Psoas muscle (tissue), 8 donors: ENCODE results near the gene SLC35B1. TPM values are rescaled to one million over a fixed set of nuclear protein-coding genes. Genes with fewer than 3 reads are reported as not detected.

Experiments used
- ATAC-seq, 4 donors: fragments of 200-7000 bp; cut with Tn5 transposase; one replicate each; pipeline ENCODE4 v1.9.1; 2020; ENCODE audit warnings: moderate library complexity in 3 of 4, mild to moderate bottlenecking in 2 of 4
- DNase-seq, 2 donors: peaks; one replicate each; pipeline ENCODE4 v3.0.0-alpha.2; 2020
- H3K27ac ChIP-seq: fragments of 200-600 bp; one replicate; pipeline ENCODE4 v1.8.0; 2022
- H3K27me3 ChIP-seq, 3 donors: fragments of 200-600 bp in 1 of 3; one replicate each; pipeline versions ENCODE4 v1.6.1 to v1.8.0; 2013 to 2022; ENCODE audit warnings: low read length in 2 of 3, mild to moderate bottlenecking in 2 of 3, moderate library complexity in 1 of 3; ENCODE audit not compliant: insufficient read depth in 3 of 3
- H3K36me3 ChIP-seq, 2 donors: fragments of 200-600 bp in 1 of 2; one replicate each; pipeline versions ENCODE4 v1.6.1 to v1.8.0; 2013 to 2022; ENCODE audit warnings: low read depth in 1 of 2, mild to moderate bottlenecking in 1 of 2, moderate library complexity in 1 of 2; ENCODE audit not compliant: insufficient read depth in 1 of 2
- H3K4me1 ChIP-seq: fragments of 200-600 bp; one replicate; pipeline ENCODE4 v1.8.0; 2022
- H3K4me3 ChIP-seq: fragments of 200-600 bp; one replicate; pipeline ENCODE4 v1.8.0; 2022; ENCODE audit warnings: mild to moderate bottlenecking
- H3K9me3 ChIP-seq: fragments of 200-600 bp; one replicate; pipeline ENCODE4 v1.8.0; 2022
- WGBS, 3 donors: extraction: QIAGEN DNeasy Blood & Tissue Kit; methylation state at CpG; one replicate each; pipeline versions ENCODE4 v1.1.6 to v1.1.7; 2013; 5-methylcytosine and 5-hydroxymethylcytosine counted together
- intact Hi-C, 2 donors: fragments of 100-400 bp; cut with DNase I; formaldehyde crosslinking; loops; one replicate each; pipeline versions ENCODE4 v1.11.0 to v1.14.2; 2022
- polyA plus RNA-seq, 3 donors: library from polyadenylated mRNA; stranded (reverse); fragments of 200-250 nt; gene quantifications; one replicate each; pipeline ENCODE4 v1.2.3, GENCODE V29; 2013
- total RNA-seq, 4 donors: library from RNA; stranded (reverse); fragmentation: NEBNext Ultra II Directional in 2 of 4; extraction: Animal tissue kit (Norgen Biotek cat#: 25700) in 2 of 4; gene quantifications; one replicate each; pipeline versions ENCODE4 v1.2.1 to v1.2.4, GENCODE V29; 2021 to 2023
- TF ChIP-seq, protein P1 (sequence below): fragments of 200-600 bp; IDR thresholded peaks from one replicate; pipeline ENCODE4 v1.8.0; 2022; ENCODE audit warnings: antibody characterized with exemption
- donor health status: healthy with polysubstance abuse.
- donor health status: DM: no; HTN: no; CAD: no; lungs with moderate emphysema.
- donor health status: Bipolar disorder and iron deficiency.
- donor health status: healthy.
- donor health status: DM: yes; HTN: yes; CAD: no.
- donor health status: DM: no; HTN: no; CAD: no.
- donor health status: DM: no; HTN: no; CAD: no.
- donor health status: DM: yes; HTN: yes; CAD: no.

SLC35B1 gene
- total and polyA plus RNA-seq, 7 donors: 39.5 to 85.7 (median 66.2) TPM

DNA sequence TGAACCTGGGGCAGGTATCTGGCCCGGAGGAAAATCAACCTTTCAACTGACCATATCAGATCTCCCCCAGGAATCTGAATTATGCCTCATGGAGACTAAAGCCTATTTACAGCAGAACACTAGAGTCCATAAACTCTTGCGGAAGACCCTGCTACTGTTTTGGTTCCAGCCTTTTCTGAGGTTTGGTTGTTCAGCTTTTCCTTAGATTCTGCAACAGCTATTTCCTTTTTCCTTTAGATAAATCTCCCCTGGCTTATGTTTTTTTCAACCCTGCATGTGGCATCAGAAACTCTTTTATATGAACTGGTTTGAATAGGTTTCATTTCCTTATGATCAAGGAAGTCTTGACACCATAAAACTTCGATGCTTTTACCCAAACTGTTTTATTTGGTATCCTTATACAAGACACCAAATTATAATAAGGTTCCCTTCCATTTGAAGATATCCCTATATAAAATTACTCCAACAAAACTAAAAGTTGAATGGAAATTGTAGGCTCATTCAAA, 43.0 kb downstream of the SLC35B1 start:
- Histone ChIP-seq H3K27me3 (no peaks in the 10 kb centered on the region), H3K4me3 (no peak overlapping the region), H3K27ac (peak overlapping the region; percentile 15), H3K4me1 (peaks cover 47% of the 10 kb centered on the region), H3K9me3 (no peaks in the 10 kb centered on the region), H3K36me3 (peaks cover 0 to 16% of the 10 kb centered on the region in 2 donors)
- TF ChIP-seq, protein P1, sequence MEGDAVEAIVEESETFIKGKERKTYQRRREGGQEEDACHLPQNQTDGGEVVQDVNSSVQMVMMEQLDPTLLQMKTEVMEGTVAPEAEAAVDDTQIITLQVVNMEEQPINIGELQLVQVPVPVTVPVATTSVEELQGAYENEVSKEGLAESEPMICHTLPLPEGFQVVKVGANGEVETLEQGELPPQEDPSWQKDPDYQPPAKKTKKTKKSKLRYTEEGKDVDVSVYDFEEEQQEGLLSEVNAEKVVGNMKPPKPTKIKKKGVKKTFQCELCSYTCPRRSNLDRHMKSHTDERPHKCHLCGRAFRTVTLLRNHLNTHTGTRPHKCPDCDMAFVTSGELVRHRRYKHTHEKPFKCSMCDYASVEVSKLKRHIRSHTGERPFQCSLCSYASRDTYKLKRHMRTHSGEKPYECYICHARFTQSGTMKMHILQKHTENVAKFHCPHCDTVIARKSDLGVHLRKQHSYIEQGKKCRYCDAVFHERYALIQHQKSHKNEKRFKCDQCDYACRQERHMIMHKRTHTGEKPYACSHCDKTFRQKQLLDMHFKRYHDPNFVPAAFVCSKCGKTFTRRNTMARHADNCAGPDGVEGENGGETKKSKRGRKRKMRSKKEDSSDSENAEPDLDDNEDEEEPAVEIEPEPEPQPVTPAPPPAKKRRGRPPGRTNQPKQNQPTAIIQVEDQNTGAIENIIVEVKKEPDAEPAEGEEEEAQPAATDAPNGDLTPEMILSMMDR: no peak
- intact Hi-C loops: loop anchor here in 1 of 2 donors (5.0 kb wide), 1 partner anchor 47 kb away; no protein-coding TSS in a partner anchor
- ATAC-seq (no peak), DNase-seq (no peak)
- 45 to 61% (median 49%) methylated on average over 3 of the region's 3 CpGs for WGBS, 3 donors

DNA sequence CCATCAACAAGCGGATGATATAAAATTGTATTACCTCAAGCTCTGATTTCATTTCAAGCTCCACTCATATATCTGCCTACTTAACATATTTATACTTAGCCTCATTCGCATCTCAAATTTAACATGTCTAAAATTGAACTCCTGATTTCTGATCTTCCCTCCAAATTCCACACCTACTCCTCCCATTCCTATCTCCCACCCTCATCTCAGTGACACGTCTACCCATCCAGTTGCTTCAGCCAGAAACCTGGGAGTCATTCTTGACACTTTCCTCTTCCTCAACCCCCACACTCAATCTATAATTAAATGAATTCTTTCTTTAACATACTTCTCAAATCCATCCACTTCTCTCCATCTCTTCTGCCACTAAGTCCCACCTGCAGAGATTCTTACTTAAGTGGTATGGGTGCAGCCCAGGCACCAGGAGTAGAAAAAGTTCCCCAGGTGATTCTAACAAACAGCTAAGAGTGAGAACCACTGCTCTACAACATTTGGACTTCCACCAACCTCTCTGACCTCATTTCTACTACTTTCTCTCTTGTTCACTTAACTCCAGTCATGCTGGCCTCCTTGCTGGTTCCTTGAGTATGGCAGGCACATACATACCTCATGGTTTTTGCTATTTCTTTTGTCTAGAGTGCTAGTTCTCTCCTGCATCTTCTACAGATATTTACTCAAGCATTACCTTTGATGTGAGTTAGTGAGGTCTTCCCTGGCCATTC, 47.9 kb downstream of the SLC35B1 start:
- no peak for DNase-seq
- peaks cover 56% of the 10 kb centered on the region for H3K4me1 ChIP-seq
- no peak overlapping the region for H3K4me3 ChIP-seq
- H3K36me3 ChIP-seq: peaks cover 0 to 5% of the 10 kb centered on the region in 2 donors
- H3K9me3 ChIP-seq: no peaks in the 10 kb centered on the region
- no peaks in the 10 kb centered on the region for H3K27me3 ChIP-seq
- WGBS, 3 donors: 54 to 82% (median 55%) methylated on average over 3 of the region's 3 CpGs
- no peak for ATAC-seq
- no peak overlapping the region for H3K27ac ChIP-seq
- intact Hi-C loops: loop anchor here in 1 of 2 donors (5.0 kb wide), 1 partner anchor 43 kb away; no protein-coding TSS in a partner anchor
- TF ChIP-seq, protein P1: no peak

DNA sequence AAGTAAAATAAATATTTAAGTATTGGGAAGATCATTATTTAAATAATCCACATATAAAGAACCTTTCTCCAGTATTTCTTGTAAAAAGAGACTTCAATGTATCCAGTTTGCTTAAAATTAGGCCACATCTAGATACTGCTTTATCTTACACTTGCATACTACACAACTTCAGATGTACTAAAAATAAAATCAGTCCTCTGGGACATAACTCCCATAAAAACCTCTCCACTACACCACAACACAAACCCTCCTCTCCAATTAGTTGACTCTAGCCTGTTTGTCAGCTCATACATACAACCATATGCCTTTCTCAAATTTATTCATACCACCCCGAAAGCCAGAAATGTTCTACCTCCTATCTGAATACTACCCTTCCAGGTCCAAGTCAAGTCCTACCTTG, 51.5 kb downstream of the SLC35B1 start:
- no peaks in the 10 kb centered on the region for H3K27me3 ChIP-seq
- H3K9me3 ChIP-seq: no peaks in the 10 kb centered on the region
- intact Hi-C loops: no loop called here
- 61 to 83% (median 63%) methylated on average over 1 of the region's 1 CpG for WGBS, 3 donors
- peaks cover 0 to 5% of the 10 kb centered on the region in 2 donors for H3K36me3 ChIP-seq
- H3K4me1 ChIP-seq: peaks cover 50% of the 10 kb centered on the region
- no peak for DNase-seq
- peak overlapping the region; percentile 13 for H3K27ac ChIP-seq
- ATAC-seq: peak in 1 of 4 donors; percentile 47
- no peak overlapping the region for H3K4me3 ChIP-seq
- TF ChIP-seq, protein P1: no peak

Other genes with a start within 250 kb of the SLC35B1 start
- 10 to 100 TPM in 1 of 4 donors, 1 to 10 TPM in 3; 1.6 to 13.5 (median 3.7) TPM for gene NGFR, start 212.7 kb downstream of the SLC35B1 start, total RNA-seq
- gene NGFR, start 212.7 kb downstream of the SLC35B1 start, polyA plus RNA-seq: 1 to 10 TPM in 1 of 3 donors, under 1 TPM in 2; 0.74 to 5.1 (median 0.77) TPM
- 1 to 10 TPM in 1 of 4 donors, under 1 TPM in 3; 0.42 to 1.8 (median 0.61) TPM for gene NXPH3, start 132.1 kb downstream of the SLC35B1 start, total RNA-seq
- under 1 TPM; 0.39 to 0.75 (median 0.55) TPM for gene NXPH3, start 132.1 kb downstream of the SLC35B1 start, polyA plus RNA-seq
- gene SPOP, start 29.9 kb downstream of the SLC35B1 start, total RNA-seq: 10 to 100 TPM; 37.1 to 59.7 (median 52.0) TPM
- gene SPOP, start 29.9 kb downstream of the SLC35B1 start, polyA plus RNA-seq: 10 to 100 TPM; 31.2 to 64.9 (median 35.5) TPM
- 1 to 10 TPM in 3 of 4 donors, under 1 TPM in 1; 0.71 to 5.1 (median 2.2) TPM for gene FAM117A, start 56.2 kb upstream of the SLC35B1 start, total RNA-seq
- 1 to 10 TPM; 1.8 to 2.7 (median 2.1) TPM for gene FAM117A, start 56.2 kb upstream of the SLC35B1 start, polyA plus RNA-seq
- 10 to 100 TPM; 27.6 to 60.7 (median 54.7) TPM for gene KAT7, start 80.7 kb upstream of the SLC35B1 start, total RNA-seq
- 10 to 100 TPM; 15.4 to 34.1 (median 16.5) TPM for gene KAT7, start 80.7 kb upstream of the SLC35B1 start, polyA plus RNA-seq
- not detected for gene TAC4, start 140.1 kb upstream of the SLC35B1 start, total RNA-seq
- not detected for gene TAC4, start 140.1 kb upstream of the SLC35B1 start, polyA plus RNA-seq